LoVo (cell line): ENCODE data around the gene MSX1.
A peak's percentile ranks its signal among the peaks of the same experiment; 100 is the strongest.

Experiments
- DNase-seq: peaks from one replicate; pipeline ENCODE4 v3.0.0-alpha.2; 2016; ENCODE audit warnings: low spot score

MSX1 gene

GRCh38 chr4:4870576-4871241, 11.2 kb downstream of the MSX1 start:
- no peak for DNase-seq

- DNase-seq, result no peak
Measured at GRCh38 chr4:4871242-4871572, 11.7 kb downstream of the MSX1 start.

- DNase-seq, result no peak
Measured at GRCh38 chr4:4871573-4872313, 12.3 kb downstream of the MSX1 start.

GRCh38 chr4:4872314-4872903, 12.9 kb downstream of the MSX1 start:
- DNase-seq, result no peak

GRCh38 chr4:4873203-4873602, 13.7 kb downstream of the MSX1 start:
- no peak for DNase-seq

GRCh38 chr4:4874254-4874653, 14.8 kb downstream of the MSX1 start:
- DNase-seq, result no peak

GRCh38 chr4:4875147-4875546, 15.7 kb downstream of the MSX1 start:
- peak; percentile 32 for DNase-seq

- no peak for DNase-seq
Measured at GRCh38 chr4:4875611-4876010, 16.1 kb downstream of the MSX1 start.

GRCh38 chr4:4876945-4877661, 17.6 kb downstream of the MSX1 start:
- DNase-seq, result no peak

GRCh38 chr4:4880492-4880891, 21.0 kb downstream of the MSX1 start:
- no peak for DNase-seq

- DNase-seq, result no peak
Measured at GRCh38 chr4:4881432-4881831, 22.0 kb downstream of the MSX1 start.

- DNase-seq, result no peak
Measured at GRCh38 chr4:4884611-4885010, 25.1 kb downstream of the MSX1 start.

GRCh38 chr4:4887426-4887825, 28.0 kb downstream of the MSX1 start:
- no peak for DNase-seq

GRCh38 chr4:4888695-4889094, 29.2 kb downstream of the MSX1 start:
- no peak for DNase-seq

GRCh38 chr4:4889781-4890180, 30.3 kb downstream of the MSX1 start:
- no peak for DNase-seq

- DNase-seq, result no peak
Measured at GRCh38 chr4:4890574-4891255, 31.2 kb downstream of the MSX1 start.

- DNase-seq, result no peak
Measured at GRCh38 chr4:4893721-4894120, 34.3 kb downstream of the MSX1 start.

GRCh38 chr4:4899202-4899925, 39.9 kb downstream of the MSX1 start:
- DNase-seq, result no peak

GRCh38 chr4:4901877-4902276, 42.4 kb downstream of the MSX1 start:
- DNase-seq, result no peak

GRCh38 chr4:4912155-4912554, 52.7 kb downstream of the MSX1 start:
- DNase-seq, result no peak

GRCh38 chr4:4913147-4913561, 53.7 kb downstream of the MSX1 start:
- no peak for DNase-seq
